Panc1 (cell line): Measurements from ENCODE around the gene HOTAIR.

Experiments used
- CTCF ChIP-seq: fragments of 450-650 bp; IDR thresholded peaks from 2 replicates; pipeline ENCODE4 v1.5.1; 2017; ENCODE audit warnings: mild to moderate bottlenecking
- POLR2AphosphoS5 ChIP-seq: IDR thresholded peaks from 2 replicates; pipeline ENCODE4 v1.6.1; 2012; ENCODE audit warnings: mild to moderate bottlenecking, low read depth, low read length, moderate library complexity
- TF ChIP-seq, protein P1 (sequence below), 2 experiments: IDR thresholded peaks; 2 replicates each; pipeline ENCODE4 v1.6.1; 2011 to 2012; ENCODE audit warnings: low read depth in 2 of 2, control low read depth in 1 of 2, low read length in 1 of 2, mild to moderate bottlenecking in 1 of 2, moderate library complexity in 1 of 2; ENCODE audit not compliant: insufficient read depth in 1 of 2

DNA sequence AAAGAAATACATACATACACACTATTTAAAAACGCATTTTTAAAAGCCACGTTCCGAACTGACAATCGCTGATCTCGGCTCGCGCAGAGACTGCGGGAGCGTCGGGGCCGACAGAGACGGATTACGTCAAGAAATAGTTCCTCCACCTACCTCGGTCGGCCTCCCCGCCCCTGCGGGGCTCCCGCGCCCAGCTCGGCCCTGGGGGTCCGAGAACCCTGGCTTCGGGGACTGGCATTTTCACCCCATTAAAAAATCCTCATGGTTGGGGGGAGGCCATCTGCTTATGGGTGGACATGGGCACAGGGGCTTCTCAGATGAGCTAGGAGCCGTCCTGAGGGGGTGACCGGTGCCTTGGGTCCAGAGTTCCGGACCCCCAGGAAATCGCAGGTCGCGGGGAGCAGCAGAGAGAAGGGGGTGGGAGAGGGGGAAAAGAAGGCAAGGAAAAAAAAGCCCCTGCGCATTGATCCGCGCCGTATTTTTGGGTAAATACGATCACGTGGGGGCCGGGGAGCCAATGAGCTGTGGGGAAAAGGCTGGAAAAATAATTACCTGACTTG lies 24.9 kb upstream of the HOTAIR start:
- no peak for TF ChIP-seq CTCF
- TF ChIP-seq POLR2AphosphoS5, result 0 out of 2 replicates have a peak, but pooled peaks have one; percentile 63
- TF ChIP-seq, protein P1, sequence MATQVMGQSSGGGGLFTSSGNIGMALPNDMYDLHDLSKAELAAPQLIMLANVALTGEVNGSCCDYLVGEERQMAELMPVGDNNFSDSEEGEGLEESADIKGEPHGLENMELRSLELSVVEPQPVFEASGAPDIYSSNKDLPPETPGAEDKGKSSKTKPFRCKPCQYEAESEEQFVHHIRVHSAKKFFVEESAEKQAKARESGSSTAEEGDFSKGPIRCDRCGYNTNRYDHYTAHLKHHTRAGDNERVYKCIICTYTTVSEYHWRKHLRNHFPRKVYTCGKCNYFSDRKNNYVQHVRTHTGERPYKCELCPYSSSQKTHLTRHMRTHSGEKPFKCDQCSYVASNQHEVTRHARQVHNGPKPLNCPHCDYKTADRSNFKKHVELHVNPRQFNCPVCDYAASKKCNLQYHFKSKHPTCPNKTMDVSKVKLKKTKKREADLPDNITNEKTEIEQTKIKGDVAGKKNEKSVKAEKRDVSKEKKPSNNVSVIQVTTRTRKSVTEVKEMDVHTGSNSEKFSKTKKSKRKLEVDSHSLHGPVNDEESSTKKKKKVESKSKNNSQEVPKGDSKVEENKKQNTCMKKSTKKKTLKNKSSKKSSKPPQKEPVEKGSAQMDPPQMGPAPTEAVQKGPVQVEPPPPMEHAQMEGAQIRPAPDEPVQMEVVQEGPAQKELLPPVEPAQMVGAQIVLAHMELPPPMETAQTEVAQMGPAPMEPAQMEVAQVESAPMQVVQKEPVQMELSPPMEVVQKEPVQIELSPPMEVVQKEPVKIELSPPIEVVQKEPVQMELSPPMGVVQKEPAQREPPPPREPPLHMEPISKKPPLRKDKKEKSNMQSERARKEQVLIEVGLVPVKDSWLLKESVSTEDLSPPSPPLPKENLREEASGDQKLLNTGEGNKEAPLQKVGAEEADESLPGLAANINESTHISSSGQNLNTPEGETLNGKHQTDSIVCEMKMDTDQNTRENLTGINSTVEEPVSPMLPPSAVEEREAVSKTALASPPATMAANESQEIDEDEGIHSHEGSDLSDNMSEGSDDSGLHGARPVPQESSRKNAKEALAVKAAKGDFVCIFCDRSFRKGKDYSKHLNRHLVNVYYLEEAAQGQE (IDR thresholded peaks at IDR 0.05; ENCODE audit: insufficient read depth in 1 of 2, low read depth in 2 of 2, low read length in 1 of 2), result no peak
